ENCODE measurements around the gene MYO1F.

DNA sequence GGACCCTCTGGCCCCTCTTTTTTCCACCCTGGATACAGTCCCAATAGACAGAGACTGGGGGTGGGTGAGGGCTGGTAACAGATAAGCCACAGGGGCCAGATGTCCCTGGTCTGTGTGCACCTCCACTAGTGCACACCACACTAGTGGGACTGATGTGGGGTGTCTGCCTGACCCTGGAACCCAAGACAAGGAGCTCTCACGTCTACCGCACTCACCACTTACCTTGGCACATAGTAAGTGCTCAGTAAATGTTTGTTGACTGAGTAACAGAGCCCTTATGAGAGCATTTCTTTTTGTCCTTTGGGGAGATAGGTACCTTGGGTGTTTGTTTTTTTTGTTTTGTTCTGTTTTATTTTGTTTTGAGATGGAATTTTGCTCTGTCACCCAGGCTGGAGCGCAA lies 40.1 kb downstream of the MYO1F start:
- TF ChIP-seq, protein P1, sequence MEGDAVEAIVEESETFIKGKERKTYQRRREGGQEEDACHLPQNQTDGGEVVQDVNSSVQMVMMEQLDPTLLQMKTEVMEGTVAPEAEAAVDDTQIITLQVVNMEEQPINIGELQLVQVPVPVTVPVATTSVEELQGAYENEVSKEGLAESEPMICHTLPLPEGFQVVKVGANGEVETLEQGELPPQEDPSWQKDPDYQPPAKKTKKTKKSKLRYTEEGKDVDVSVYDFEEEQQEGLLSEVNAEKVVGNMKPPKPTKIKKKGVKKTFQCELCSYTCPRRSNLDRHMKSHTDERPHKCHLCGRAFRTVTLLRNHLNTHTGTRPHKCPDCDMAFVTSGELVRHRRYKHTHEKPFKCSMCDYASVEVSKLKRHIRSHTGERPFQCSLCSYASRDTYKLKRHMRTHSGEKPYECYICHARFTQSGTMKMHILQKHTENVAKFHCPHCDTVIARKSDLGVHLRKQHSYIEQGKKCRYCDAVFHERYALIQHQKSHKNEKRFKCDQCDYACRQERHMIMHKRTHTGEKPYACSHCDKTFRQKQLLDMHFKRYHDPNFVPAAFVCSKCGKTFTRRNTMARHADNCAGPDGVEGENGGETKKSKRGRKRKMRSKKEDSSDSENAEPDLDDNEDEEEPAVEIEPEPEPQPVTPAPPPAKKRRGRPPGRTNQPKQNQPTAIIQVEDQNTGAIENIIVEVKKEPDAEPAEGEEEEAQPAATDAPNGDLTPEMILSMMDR (conservative IDR thresholded peaks at IDR 0.05) = no peak
- no peak for TF ChIP-seq ZFX (IDR thresholded peaks at IDR 0.05)

All from C4-2B (cell line).